ENCODE measurements around the gene ETS2.

GRCh38 chr21:38784458-38785266, 21.1 kb upstream of the ETS2 start:
- TF ChIP-seq MYC (IDR thresholded peaks at IDR 0.05; ENCODE audit: insufficient read depth, insufficient read length, insufficient replicate concordance, low read length, severe bottlenecking) (no peak), GABPA (IDR thresholded peaks at IDR 0.05; ENCODE audit: low read depth) (no peak), EGR1 (IDR thresholded peaks at IDR 0.05; ENCODE audit: borderline replicate concordance in 1 of 2, low read depth in 2 of 2, low read length in 2 of 2) (no peak), ZBTB40 (IDR thresholded peaks at IDR 0.05; ENCODE audit: borderline replicate concordance) (no peak), CTCF (IDR thresholded peaks at IDR 0.05 in 2 of 3, conservative IDR thresholded peaks at IDR 0.05 in 1 of 3; ENCODE audit: control insufficient read depth in 2 of 3, extremely low read depth in 1 of 3, insufficient read depth in 1 of 3, low read depth in 3 of 3, low read length in 3 of 3) (no peak), MAX (IDR thresholded peaks at IDR 0.05; ENCODE audit: low read depth, low read length) (no peak), ATF2 (IDR thresholded peaks at IDR 0.05; ENCODE audit: low read length) (no peak), EP300 (IDR thresholded peaks at IDR 0.05; ENCODE audit: borderline replicate concordance in 1 of 2, control insufficient read depth in 1 of 2, low read depth in 2 of 2, low read length in 2 of 2) (no peak), ZNF207 (IDR thresholded peaks at IDR 0.05; ENCODE audit: borderline replicate concordance) (no peak), POLR2AphosphoS5 (IDR thresholded peaks at IDR 0.05; ENCODE audit: low read length) (no peak)
